Kidney (tissue), 14 donors: ENCODE data around the gene ATP8A2. TPM values are rescaled to one million over a fixed set of nuclear protein-coding genes. Genes with fewer than 3 reads are reported as not detected.
A peak's percentile ranks its signal among the peaks of the same experiment; 100 is the strongest.

Experiments used
- DNase-seq, 5 donors: peaks; one replicate each; pipeline ENCODE4 v3.0.0-alpha.2; 2013 to 2020
- FAIRE-seq: peaks from 2 replicates; lab custom pipeline; 2012; peaks lifted over from hg19 to GRCh38; lab: Jason Lieb, UNC
- H3K27ac ChIP-seq, 2 donors: one replicate each; pipeline ENCODE4 v1.7.0; 2013; ENCODE audit warnings: low read depth in 2 of 2, low read length in 2 of 2, inconsistent platforms in 1 of 2
- H3K27me3 ChIP-seq: one replicate; pipeline ENCODE4 v1.7.1; 2013; ENCODE audit warnings: low read length, inconsistent platforms; ENCODE audit not compliant: control insufficient read depth, insufficient read depth
- H3K36me3 ChIP-seq, 3 donors: one replicate each; pipeline versions ENCODE4 v1.7.0 to v1.7.1; 2013; ENCODE audit warnings: low read length in 3 of 3, control low read depth in 1 of 3, inconsistent platforms in 1 of 3; ENCODE audit not compliant: insufficient read depth in 3 of 3, control insufficient read depth in 2 of 3
- H3K4me1 ChIP-seq, 3 donors: one replicate each; pipeline versions ENCODE4 v1.7.0 to v1.7.1; 2013; ENCODE audit warnings: low read length in 3 of 3, inconsistent platforms in 1 of 3, low read depth in 1 of 3; ENCODE audit not compliant: control insufficient read depth in 2 of 3, insufficient read depth in 2 of 3
- H3K4me3 ChIP-seq, 3 donors: one replicate each; pipeline versions ENCODE4 v1.7.0 to v1.8.1; 2013; ENCODE audit warnings: low read length in 3 of 3, control low read depth in 1 of 3, inconsistent platforms in 1 of 3
- H3K9ac ChIP-seq, 3 donors: one replicate each; pipeline versions ENCODE4 v1.7.0 to v1.7.1; 2013; ENCODE audit warnings: low read length in 3 of 3, control low read depth in 1 of 3, inconsistent platforms in 1 of 3
- H3K9me3 ChIP-seq, 3 donors: one replicate each; pipeline versions ENCODE4 v1.7.0 to v1.7.1; 2013; ENCODE audit warnings: low read length in 3 of 3, control low read depth in 1 of 3, inconsistent platforms in 1 of 3; ENCODE audit not compliant: control insufficient read depth in 2 of 3, insufficient read depth in 1 of 3
- CTCF ChIP-seq: IDR thresholded peaks from 3 replicates; pipeline ENCODE4 v1.5.1; 2012; ENCODE audit warnings: mild to moderate bottlenecking, moderate library complexity, borderline replicate concordance; ENCODE audit not compliant: insufficient read depth; ENCODE audit errors: extremely low read depth
- intact Hi-C: fragments of 100-400 bp; cut with DNase I; formaldehyde crosslinking; loops from one replicate; pipeline ENCODE4 v1.11.1; 2022
- polyA plus RNA-seq: library from polyadenylated mRNA; stranded (reverse); fragments of 350-450 nt; fragmentation: Illumina TruSeq; extraction: RNeasy Lipid Tissue Mini Kit (QIAGEN cat#74804); gene quantifications from one replicate; pipeline ENCODE4 v1.2.3, GENCODE V29; 2014; ENCODE audit warnings: low read depth, low replicate concordance; ENCODE audit not compliant: insufficient read depth
- total RNA-seq: library from RNA; stranded (reverse); fragmentation: NEBNext Ultra II Directional; extraction: Animal tissue kit (Norgen Biotek cat#: 25700); gene quantifications from one replicate; pipeline ENCODE4 v1.2.1, GENCODE V29; 2021
- donor health status: control.
- donor health status: control.
- donor health status: control.
- donor health status: control.
- donor health status: control.
- donor health status: DM: yes; HTN: yes; CAD: no.
- donor health status: Normal renal cell carcinoma (clear cell type).

ATP8A2 gene
- total and polyA plus RNA-seq, 2 donors from 2014 or later: 0.50 to 0.73 TPM

GRCh38 chr13:26019251-26019650 lies 647.5 kb downstream of the ATP8A2 start:
- no peak overlapping the region for H3K4me3 ChIP-seq
- DNase-seq (peak in 4 of 5 donors; percentile 81 to 93 (median 87)), FAIRE-seq (no peak)
- no peaks in the 10 kb centered on the region for H3K9me3 ChIP-seq
- TF ChIP-seq CTCF: no peak
- H3K27ac ChIP-seq: peak overlapping the region in 1 of 2 donors; percentile 23
- H3K4me1 ChIP-seq: peaks cover 23 to 35% (median 32%) of the 10 kb centered on the region in 3 donors
- no peaks in the 10 kb centered on the region for H3K36me3 ChIP-seq
- intact Hi-C loops: no loop called here
- H3K27me3 ChIP-seq: no peaks in the 10 kb centered on the region
- H3K9ac ChIP-seq: no peak overlapping the region

- peak in 4 of 5 donors; percentile 77 to 95 (median 88) for DNase-seq
- peaks cover 23 to 35% (median 32%) of the 10 kb centered on the region in 3 donors for H3K4me1 ChIP-seq
- H3K27ac ChIP-seq: peak overlapping the region; percentile 23 to 25
These were observed 648.4 kb downstream of the ATP8A2 start for GRCh38 chr13:26019881-26020870.

GRCh38 chr13:26020891-26021290 lies 649.1 kb downstream of the ATP8A2 start:
- no peak for TF ChIP-seq CTCF
- Histone ChIP-seq H3K9me3 (no peaks in the 10 kb centered on the region), H3K4me3 (no peak overlapping the region), H3K4me1 (peaks cover 23 to 34% (median 32%) of the 10 kb centered on the region in 3 donors), H3K27me3 (no peaks in the 10 kb centered on the region), H3K27ac (no peak overlapping the region), H3K36me3 (no peaks in the 10 kb centered on the region), H3K9ac (no peak overlapping the region)
- intact Hi-C loops: no loop called here
- no peak for DNase-seq
- no peak for FAIRE-seq

More at GRCh38 chr13:26019881-26020870, 648.4 kb downstream of the ATP8A2 start:
- H3K9ac ChIP-seq: no peak overlapping the region
- no peak overlapping the region for H3K4me3 ChIP-seq
- no peak for FAIRE-seq
- intact Hi-C loops: no loop called here
- no peak for TF ChIP-seq CTCF
- H3K9me3 ChIP-seq: no peaks in the 10 kb centered on the region
- H3K27me3 ChIP-seq: no peaks in the 10 kb centered on the region
- no peaks in the 10 kb centered on the region for H3K36me3 ChIP-seq
